Fibroblast of lung (primary cell): ENCODE measurements around the gene ST6GALNAC3. TPM values are rescaled to one million over a fixed set of nuclear protein-coding genes. Genes with fewer than 3 reads are reported as not detected.

ENCODE experiments used
- DNase-seq, 2 donors: peaks; one replicate each; pipeline versions ENCODE4 v3.0.0 to v3.0.0-alpha.2; 2010; ENCODE audit warnings: low read depth in 2 of 2
- H2AFZ ChIP-seq: 2 replicates; pipeline ENCODE4 v1.5.1; 2012; ENCODE audit warnings: low read length, control low read depth, inconsistent platforms
- H3K27ac ChIP-seq: 2 replicates; pipeline ENCODE4 v1.5.1; 2011; ENCODE audit warnings: low read length, control low read depth; ENCODE audit not compliant: insufficient read depth
- H3K27me3 ChIP-seq: 2 replicates; pipeline ENCODE4 v1.5.1; 2011; ENCODE audit warnings: mild to moderate bottlenecking, low read length; ENCODE audit not compliant: control insufficient read depth, insufficient read depth
- H3K36me3 ChIP-seq: 2 replicates; pipeline ENCODE4 v1.5.1; 2011; ENCODE audit warnings: low read length; ENCODE audit not compliant: control insufficient read depth, insufficient read depth
- H3K4me1 ChIP-seq: 2 replicates; pipeline ENCODE4 v1.5.1; 2011; ENCODE audit warnings: low read length; ENCODE audit not compliant: control insufficient read depth, insufficient read depth; ENCODE audit errors: extremely low read depth
- H3K4me2 ChIP-seq: 2 replicates; pipeline ENCODE4 v1.5.1; 2011; ENCODE audit warnings: low read length, control low read depth; ENCODE audit not compliant: insufficient read depth; ENCODE audit errors: extremely low read depth
- H3K4me3 ChIP-seq, 4 experiments: fragments of 200-600 bp in 1 of 4; sonication (generic) in 1 of 4; replicated peaks in 1 of 4; 2 replicates each; pipeline ENCODE4 v1.5.1; 2011 to 2016; ENCODE audit warnings: low read length in 4 of 4, low read depth in 3 of 4, mild to moderate bottlenecking in 3 of 4, control low read depth in 2 of 4, inconsistent platforms in 1 of 4, mixed read lengths in 1 of 4; ENCODE audit not compliant: insufficient read depth in 1 of 4; ENCODE audit errors: control extremely low read depth in 1 of 4
- H3K79me2 ChIP-seq: 2 replicates; pipeline ENCODE4 v1.5.1; 2012; ENCODE audit warnings: mild to moderate bottlenecking, low read length, inconsistent platforms; ENCODE audit not compliant: control insufficient read depth, insufficient read depth
- H3K9ac ChIP-seq: 2 replicates; pipeline ENCODE4 v1.5.1; 2011; ENCODE audit warnings: mild to moderate bottlenecking, low read length, control low read depth; ENCODE audit not compliant: insufficient read depth
- H3K9me3 ChIP-seq: 2 replicates; pipeline ENCODE4 v1.5.1; 2012; ENCODE audit warnings: low read depth, low read length; ENCODE audit not compliant: control insufficient read depth, insufficient read depth
- H4K20me1 ChIP-seq: 2 replicates; pipeline ENCODE4 v1.5.1; 2011; ENCODE audit warnings: low read length; ENCODE audit not compliant: control insufficient read depth, insufficient read depth; ENCODE audit errors: extremely low read depth
- CTCF ChIP-seq, 2 donors: IDR thresholded peaks in 1 of 2; conservative IDR thresholded peaks in 1 of 2; 1 replicate in 1 of 2; 2 replicates in 1 of 2; pipeline ENCODE4 v1.5.1; 2011 to 2012; ENCODE audit warnings: low read length in 2 of 2, control low read depth in 1 of 2, inconsistent platforms in 1 of 2, low read depth in 1 of 2, mild to moderate bottlenecking in 1 of 2
- EZH2 ChIP-seq: IDR thresholded peaks from 2 replicates; pipeline ENCODE4 v1.5.1; 2012; ENCODE audit warnings: low read length, control low read depth, mild to moderate bottlenecking; ENCODE audit errors: missing control alignments
- polyA plus RNA-seq, 2 donors: library from polyadenylated mRNA; depleted of rRNA in 1 of 2; stranded (reverse) in 1 of 2; unstranded in 1 of 2; fragments of >200 nt; gene quantifications; 2 replicates each; pipeline ENCODE4 v1.2.1, GENCODE V29; 2011 to 2012; ENCODE audit warnings: missing spikeins in 1 of 2
- total RNA-seq: library from RNA; depleted of rRNA; stranded (reverse); fragments of >200 nt; gene quantifications from 2 replicates; pipeline ENCODE4 v1.2.1, GENCODE V29; 2014

The ST6GALNAC3 gene
- total and polyA plus RNA-seq, 2 donors (not counting 1 experiment from before 2014, with no cell fraction given): 0.34 to 0.66 TPM

- Histone ChIP-seq H3K79me2 (no peaks in the 10 kb centered on the region), H3K4me1 (no peaks in the 10 kb centered on the region), H3K9me3 (no peaks in the 10 kb centered on the region), H3K4me3 (peak overlapping the region in 1 of 4 experiments; percentile 17), H3K27ac (no peak overlapping the region), H3K9ac (no peak overlapping the region), H4K20me1 (no peaks in the 10 kb centered on the region), H3K36me3 (no peaks in the 10 kb centered on the region), H3K27me3 (no peaks in the 10 kb centered on the region), H2AFZ (no peak overlapping the region), H3K4me2 (no peak overlapping the region)
- no peak for TF ChIP-seq EZH2
- TF ChIP-seq CTCF (conservative IDR thresholded peaks at IDR 0.05 in 1 of 2, IDR thresholded peaks at IDR 0.05 in 1 of 2; ENCODE audit: low read depth in 1 of 2, low read length in 2 of 2): no peak
- no peak for DNase-seq
These were observed 228.3 kb downstream of the ST6GALNAC3 start for GRCh38 chr1:76302711-76303339.

- no peak overlapping the region for H3K27ac ChIP-seq
- no peaks in the 10 kb centered on the region for H3K27me3 ChIP-seq
- H4K20me1 ChIP-seq: no peaks in the 10 kb centered on the region
- no peaks in the 10 kb centered on the region for H3K4me1 ChIP-seq
- H3K4me2 ChIP-seq: no peak overlapping the region
- no peaks in the 10 kb centered on the region for H3K9me3 ChIP-seq
- DNase-seq: no peak
- H3K79me2 ChIP-seq: no peaks in the 10 kb centered on the region
- H3K4me3 ChIP-seq: no peak overlapping the region
- TF ChIP-seq CTCF (conservative IDR thresholded peaks at IDR 0.05 in 1 of 2, IDR thresholded peaks at IDR 0.05 in 1 of 2; ENCODE audit: low read depth in 1 of 2, low read length in 2 of 2) (no peak), EZH2 (no peak)
- no peaks in the 10 kb centered on the region for H3K36me3 ChIP-seq
- no peak overlapping the region for H3K9ac ChIP-seq
- H2AFZ ChIP-seq: no peak overlapping the region
These were observed 228.8 kb downstream of the ST6GALNAC3 start for GRCh38 chr1:76303340-76303717.

GRCh38 chr1:76313304-76313703 lies 238.8 kb downstream of the ST6GALNAC3 start:
- Histone ChIP-seq H3K9me3 (no peaks in the 10 kb centered on the region), H2AFZ (no peak overlapping the region), H3K36me3 (no peaks in the 10 kb centered on the region), H3K9ac (no peak overlapping the region), H3K4me1 (no peaks in the 10 kb centered on the region), H3K79me2 (no peaks in the 10 kb centered on the region), H3K27ac (no peak overlapping the region), H3K4me3 (no peak overlapping the region), H4K20me1 (no peaks in the 10 kb centered on the region), H3K27me3 (no peaks in the 10 kb centered on the region), H3K4me2 (no peak overlapping the region)
- no peak for TF ChIP-seq CTCF (conservative IDR thresholded peaks at IDR 0.05 in 1 of 2, IDR thresholded peaks at IDR 0.05 in 1 of 2; ENCODE audit: low read depth in 1 of 2, low read length in 2 of 2)
- TF ChIP-seq EZH2: no peak
- no peak for DNase-seq
